ENCODE data around the gene ALDH7A1. TPM values are rescaled to one million over a fixed set of nuclear protein-coding genes. Genes with fewer than 3 reads are reported as not detected.
"Not testable (repeated sequence)": the region's sequence is repeated elsewhere in the genome, so short reads cannot be mapped to it uniquely, and the experiment has no call there.

ALDH7A1 gene
- total and polyA plus RNA-seq, 12 donors = 19.5 to 65.7 (median 48.4) TPM

DNA sequence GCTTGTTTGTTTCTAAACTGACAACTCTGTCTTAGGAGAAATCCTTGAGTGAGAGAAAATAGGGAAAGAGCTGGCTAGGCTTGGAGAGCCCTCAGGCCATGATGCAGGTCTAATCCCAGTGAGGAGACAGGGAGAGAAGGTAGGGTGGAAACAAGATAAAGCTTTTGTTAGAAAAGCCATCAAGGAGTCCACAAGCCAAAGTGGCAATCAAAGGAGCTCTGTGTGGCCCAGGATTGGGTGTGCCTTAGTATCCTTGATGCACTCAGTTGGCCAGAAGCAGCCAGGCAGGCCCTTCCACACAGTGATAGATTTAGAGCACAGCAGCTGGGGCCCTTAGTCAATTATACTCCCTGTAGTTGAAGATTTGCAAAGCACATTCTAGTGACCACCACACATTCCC is 73.9 kb downstream of the ALDH7A1 start:
- DNase-seq = no peak
- Histone ChIP-seq H3K27me3 (no peaks in the 10 kb centered on the region), H3K27ac (peak overlapping the region in 1 of 10 donors; percentile 13), H3K9me3 (peaks cover 0 to 4% (median 0%) of the 10 kb centered on the region in 11 donors), H3K36me3 (no peaks in the 10 kb centered on the region), H3K4me1 (peaks cover 3 to 37% (median 21%) of the 10 kb centered on the region in 9 donors), H3K4me3 (no peak overlapping the region)
- no peak for ATAC-seq
- TF ChIP-seq CTCF (IDR thresholded peaks at IDR 0.05) = no peak
- intact Hi-C loops (cut with DNase I) = no loop called here

DNA sequence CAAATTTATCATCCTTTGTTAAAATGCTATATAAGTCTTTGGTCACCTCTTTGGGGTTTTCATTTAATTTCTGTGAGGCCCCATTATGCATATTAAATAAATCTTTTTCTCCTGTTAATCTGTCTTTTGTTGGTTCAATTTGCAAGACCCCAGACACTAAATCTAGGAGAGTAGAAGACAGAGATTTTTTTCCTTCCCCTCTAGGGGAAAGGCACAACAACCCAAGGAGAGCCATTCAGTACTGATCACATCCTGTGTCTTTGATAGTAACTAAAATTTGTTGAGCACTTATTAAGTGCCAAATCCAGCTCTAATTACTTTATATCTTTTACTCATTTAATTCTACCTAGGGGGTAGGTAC is 74.4 kb downstream of the ALDH7A1 start:
- intact Hi-C loops (cut with DNase I) = no loop called here
- no peaks in the 10 kb centered on the region for H3K9me3 ChIP-seq

GRCh38 chr5:126519637-126520592 is 75.1 kb downstream of the ALDH7A1 start:
- ATAC-seq (peak in 5 of 8 donors; percentile 47 to 62 (median 54)), DNase-seq (no peak)
- Histone ChIP-seq H3K27ac (peak overlapping the region; percentile 5 to 79 (median 46)), H3K27me3 (no peaks in the 10 kb centered on the region), H3K9me3 (no peaks in the 10 kb centered on the region), H3K4me3 (peak overlapping the region in 1 of 10 donors; percentile 6), H3K36me3 (no peaks in the 10 kb centered on the region), H3K4me1 (peaks cover 3 to 35% (median 21%) of the 10 kb centered on the region in 9 donors)
- no peak for TF ChIP-seq CTCF (IDR thresholded peaks at IDR 0.05)
- WGBS, 2 donors = 58 to 63% methylated on average over 6 of the region's 6 CpGs
- intact Hi-C loops (cut with DNase I) = no loop called here

More for the DNA sequence above, 74.4 kb downstream of the ALDH7A1 start:
- H3K36me3 ChIP-seq = no peaks in the 10 kb centered on the region
- H3K27me3 ChIP-seq = no peaks in the 10 kb centered on the region
- H3K4me3 ChIP-seq = no peak overlapping the region
- ATAC-seq = no peak
- H3K4me1 ChIP-seq = peaks cover 3 to 31% (median 21%) of the 10 kb centered on the region in 9 donors
- TF ChIP-seq CTCF (IDR thresholded peaks at IDR 0.05) = no peak
- H3K27ac ChIP-seq = peak overlapping the region in 3 of 10 donors; percentile 7 to 56 (median 50)
- DNase-seq = no peak

DNA sequence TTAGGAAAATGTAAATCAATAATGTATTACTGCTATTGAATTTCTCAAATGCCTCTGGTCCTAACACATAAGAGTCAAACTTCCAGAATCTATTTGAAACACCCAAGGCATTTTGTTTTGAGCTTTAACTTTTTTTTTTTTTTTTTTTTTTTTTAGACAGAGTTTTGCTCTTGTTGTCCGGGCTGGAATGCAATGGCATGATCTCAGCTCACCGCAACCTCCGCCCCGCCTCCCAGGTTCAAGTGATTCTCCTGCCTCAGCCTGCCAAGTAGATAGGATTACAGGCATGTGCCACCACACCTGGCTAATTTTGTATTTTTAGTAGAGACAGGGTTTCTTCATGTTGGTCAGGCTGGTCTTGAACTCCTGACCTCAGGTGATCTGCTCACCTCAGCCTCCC is 75.8 kb downstream of the ALDH7A1 start:
- not testable (repeated sequence) for H3K27me3 ChIP-seq
- 87% methylated on average over 4 of the region's 4 CpGs for WGBS, 2 donors
- H3K27ac ChIP-seq = peak overlapping the region in 5 of 10 donors; percentile 7 to 79 (median 50)

GRCh38 chr5:126516852-126517251 is 78.2 kb downstream of the ALDH7A1 start:
- intact Hi-C loops (cut with DNase I) = no loop called here
- TF ChIP-seq CTCF (IDR thresholded peaks at IDR 0.05) = no peak
- DNase-seq (no peak), ATAC-seq (no peak)
- Histone ChIP-seq H3K27ac (no peak overlapping the region), H3K4me1 (peaks cover 3 to 31% (median 13%) of the 10 kb centered on the region in 9 donors), H3K9me3 (no peaks in the 10 kb centered on the region), H3K27me3 (no peaks in the 10 kb centered on the region), H3K36me3 (no peaks in the 10 kb centered on the region), H3K4me3 (no peak overlapping the region)

More for the DNA sequence above, 75.8 kb downstream of the ALDH7A1 start:
- H3K9me3 ChIP-seq; H3K36me3 ChIP-seq; intact Hi-C loops (cut with DNase I); DNase-seq; H3K4me3 ChIP-seq; ATAC-seq: not testable (repeated sequence)
- H3K4me1 ChIP-seq = peaks cover 3 to 32% (median 14%) of the 10 kb centered on the region in 9 donors
